GM23248 (cell line): ENCODE measurements around the gene ZNF646. TPM values are rescaled to one million over a fixed set of nuclear protein-coding genes. Genes with fewer than 3 reads are reported as not detected.
A peak's percentile ranks its signal among the peaks of the same experiment; 100 is the strongest.

ENCODE experiments used
- DNase-seq: peaks from one replicate; pipeline ENCODE4 v3.0.0-alpha.2; 2015
- H2AFZ ChIP-seq: fragments of 200-600 bp; sonication (generic); 2 replicates; pipeline ENCODE4 v1.6.1; 2016; ENCODE audit warnings: antibody characterized with exemption
- H3F3A ChIP-seq: fragments of 200-600 bp; sonication (generic); 2 replicates; pipeline ENCODE4 v1.6.1; 2016; ENCODE audit warnings: mild to moderate bottlenecking, antibody characterized with exemption, mixed run types; ENCODE audit not compliant: insufficient read depth
- H3K27ac ChIP-seq: fragments of 200-600 bp; sonication (generic); 2 replicates; pipeline ENCODE4 v1.5.1; 2016; ENCODE audit warnings: mild to moderate bottlenecking
- H3K27me3 ChIP-seq: fragments of 200-600 bp; sonication (generic); replicated peaks from 2 replicates; pipeline ENCODE4 v1.6.1; 2016; ENCODE audit warnings: mild to moderate bottlenecking; ENCODE audit not compliant: insufficient read depth
- H3K36me3 ChIP-seq: fragments of 200-600 bp; sonication (generic); 2 replicates; pipeline ENCODE4 v1.6.1; 2016; ENCODE audit warnings: low read depth, mild to moderate bottlenecking
- H3K4me1 ChIP-seq: fragments of 200-600 bp; sonication (generic); 2 replicates; pipeline ENCODE4 v1.6.1; 2016; ENCODE audit warnings: mild to moderate bottlenecking; ENCODE audit not compliant: insufficient read depth
- H3K4me2 ChIP-seq: fragments of 200-600 bp; sonication (generic); one replicate; pipeline ENCODE4 v1.6.1; 2016; ENCODE audit warnings: mild to moderate bottlenecking; ENCODE audit not compliant: unreplicated experiment
- H3K4me3 ChIP-seq: fragments of 200-600 bp; sonication (generic); 2 replicates; pipeline ENCODE4 v1.5.1; 2016; ENCODE audit warnings: mild to moderate bottlenecking
- H3K79me2 ChIP-seq: fragments of 200-600 bp; sonication (generic); 2 replicates; pipeline ENCODE4 v1.6.1; 2016; ENCODE audit warnings: mild to moderate bottlenecking; ENCODE audit not compliant: insufficient read depth
- H3K9ac ChIP-seq: fragments of 200-600 bp; sonication (generic); 2 replicates; pipeline ENCODE4 v1.6.1; 2016; ENCODE audit warnings: mild to moderate bottlenecking
- H3K9me2 ChIP-seq: fragments of 200-600 bp; sonication (generic); 2 replicates; pipeline ENCODE4 v1.6.1; 2016; ENCODE audit warnings: mixed run types, mild to moderate bottlenecking, moderate library complexity; ENCODE audit not compliant: insufficient read depth
- H3K9me3 ChIP-seq: fragments of 200-600 bp; sonication (generic); one replicate; pipeline ENCODE4 v1.6.1; 2017; ENCODE audit warnings: low read depth
- H4K20me1 ChIP-seq: fragments of 200-600 bp; sonication (generic); 2 replicates; pipeline ENCODE4 v1.6.0; 2016; ENCODE audit not compliant: insufficient read depth
- EZH2 ChIP-seq: fragments of 200-600 bp; sonication (generic); IDR thresholded peaks from 2 replicates; pipeline ENCODE4 v1.6.1; 2018; ENCODE audit warnings: antibody characterized with exemption, mild to moderate bottlenecking; ENCODE audit not compliant: insufficient read depth, poor library complexity, severe bottlenecking
- EZH2phosphoT487 ChIP-seq: fragments of 200-600 bp; sonication (generic); IDR thresholded peaks from 2 replicates; pipeline ENCODE4 v1.6.1; 2018; ENCODE audit warnings: antibody characterized with exemption, moderate library complexity, mild to moderate bottlenecking, low read depth; ENCODE audit not compliant: insufficient read depth
- WGBS, 2 experiments: methylation state at CpG; one replicate each; pipeline ENCODE4 v1.1.6; 2015 to 2017; ENCODE audit warnings: low lambda C conversion rate in 2 of 2, low coverage in 1 of 2; ENCODE audit errors: missing lambda C conversion rate in 2 of 2; 5-methylcytosine and 5-hydroxymethylcytosine counted together
- in situ Hi-C: fragments of 300-500 bp; cut with MboI; formaldehyde crosslinking; loops from 2 replicates; pipeline ENCODE4 v1.15.0; 2020
- polyA plus RNA-seq: library from polyadenylated mRNA; unstranded; fragments of >200 nt; fragmentation: Nextera tagmentation; extraction: Ambion mirVana; gene quantifications from 2 replicates; pipeline ENCODE4 v1.2.1, GENCODE V29; 2016
- total RNA-seq: library from RNA; depleted of rRNA; stranded (reverse); fragments of >200 nt; shearing (Covaris generic); gene quantifications from 2 replicates; pipeline ENCODE4 v1.2.3, GENCODE V29; 2014

The ZNF646 gene
- total and polyA plus RNA-seq, 2 experiments from 2014 or later = 3.5 to 10.6 TPM

GRCh38 chr16:31087481-31087880, 13.3 kb downstream of the ZNF646 start:
- Histone ChIP-seq H3K27me3 (no peaks in the 10 kb centered on the region), H3K36me3 (peaks cover 13% of the 10 kb centered on the region; the same call in 1 of the 2 replicates), H3K9me3 (no peaks in the 10 kb centered on the region), H3K4me2 (no peak overlapping the region), H3K27ac (no peak overlapping the region), H3K79me2 (peaks cover 55% of the 10 kb centered on the region), H3F3A (peaks cover 16% of the 10 kb centered on the region), H3K4me1 (peaks cover 23% of the 10 kb centered on the region), H2AFZ (no peak overlapping the region), H3K4me3 (no peak overlapping the region), H3K9ac (no peak overlapping the region), H3K9me2 (no peaks in the 10 kb centered on the region), H4K20me1 (no peaks in the 10 kb centered on the region)
- in situ Hi-C loops = no loop called here
- no peak for DNase-seq
- 96 to 97% methylated on average over 8 of the region's 8 CpGs for WGBS, 2 experiments
- TF ChIP-seq EZH2phosphoT487 (no peak), EZH2 (no peak)

DNA sequence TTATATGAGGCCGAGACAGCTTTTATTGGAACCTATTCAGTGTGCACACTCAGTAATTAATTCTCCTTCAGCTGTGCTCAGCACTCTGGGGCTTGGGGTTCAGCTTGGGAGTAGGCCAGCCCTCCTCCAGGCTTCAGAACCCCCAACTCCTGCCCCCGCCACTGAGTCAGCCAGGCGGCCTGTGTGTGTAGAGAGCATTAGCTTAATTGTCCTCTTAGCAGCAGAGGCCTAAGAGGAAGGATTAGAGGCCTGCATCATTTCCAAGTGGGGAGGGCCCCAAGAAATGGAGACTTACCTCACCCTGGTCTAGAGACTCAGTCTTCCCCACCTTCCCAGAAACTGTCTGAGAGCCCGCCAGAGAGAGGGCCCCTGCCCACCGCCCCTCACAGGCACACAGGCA, 13.7 kb downstream of the ZNF646 start:
- Histone ChIP-seq H3K27ac (no peak overlapping the region), H2AFZ (no peak overlapping the region), H3K27me3 (no peaks in the 10 kb centered on the region), H3K9me3 (no peaks in the 10 kb centered on the region), H3K79me2 (peaks cover 55% of the 10 kb centered on the region), H3K4me2 (no peak overlapping the region), H3F3A (peaks cover 21% of the 10 kb centered on the region), H4K20me1 (no peaks in the 10 kb centered on the region), H3K4me3 (no peak overlapping the region), H3K9ac (peak overlapping the region; percentile 14; the same call in 1 of the 2 replicates), H3K9me2 (no peaks in the 10 kb centered on the region), H3K36me3 (peaks cover 13% of the 10 kb centered on the region; the same call in 1 of the 2 replicates), H3K4me1 (peaks cover 27% of the 10 kb centered on the region)
- DNase-seq = no peak
- 83 to 96% methylated on average over 5 of the region's 5 CpGs for whole genome bisulfite sequencing, 2 experiments
- TF ChIP-seq EZH2 (no peak), EZH2phosphoT487 (no peak)
- in situ Hi-C loops = no loop called here

GRCh38 chr16:31088459-31089183, 14.4 kb downstream of the ZNF646 start, which contains the start of gene PRSS53:
Gene PRSS53 (minus strand): TSS chr16:31088943. CDS start chr16:31088809, 134 bp downstream.
- no peak within 1 kb of the TSS for H2AFZ ChIP-seq
- DNase-seq = no peak
- no peak within 1 kb of the TSS for H3K4me2 ChIP-seq
- no peaks in the 10 kb centered on the region for H3K27me3 ChIP-seq
- peak within 1 kb of the TSS; percentile 14; the same call in 1 of the 2 replicates for H3K9ac ChIP-seq
- H3K4me1 ChIP-seq = peaks cover 27% of the 10 kb centered on the region
- H3K9me2 ChIP-seq = no peaks in the 10 kb centered on the region
- H3K27ac ChIP-seq = no peak within 1 kb of the TSS
- no peaks in the 10 kb centered on the region for H4K20me1 ChIP-seq
- in situ Hi-C loops = no loop called here
- H3K36me3 ChIP-seq = peaks cover 13% of the 10 kb centered on the region; the same call in 1 of the 2 replicates
- WGBS, 2 experiments = 76 to 81% methylated on average over 15 of the region's 15 CpGs
- H3F3A ChIP-seq = peaks cover 21% of the 10 kb centered on the region
- no peaks in the 10 kb centered on the region for H3K9me3 ChIP-seq
- H3K79me2 ChIP-seq = peaks cover 59% of the 10 kb centered on the region
- H3K4me3 ChIP-seq = no peak within 1 kb of the TSS
- no peak for TF ChIP-seq EZH2phosphoT487
- TF ChIP-seq EZH2 = no peak

- WGBS, 2 experiments = 95 to 97% methylated on average over 8 of the region's 8 CpGs
Measured at GRCh38 chr16:31089199-31089598, 15.0 kb downstream of the ZNF646 start.

More at GRCh38 chr16:31089199-31089598, 15.0 kb downstream of the ZNF646 start:
- Histone ChIP-seq H3K36me3 (peaks cover 13% of the 10 kb centered on the region; the same call in 1 of the 2 replicates), H3K27me3 (no peaks in the 10 kb centered on the region), H3K4me3 (no peak overlapping the region), H3F3A (peaks cover 21% of the 10 kb centered on the region), H3K79me2 (peaks cover 65% of the 10 kb centered on the region), H3K4me2 (no peak overlapping the region), H3K9me3 (no peaks in the 10 kb centered on the region), H3K4me1 (peaks cover 27% of the 10 kb centered on the region), H3K27ac (no peak overlapping the region), H3K9me2 (no peaks in the 10 kb centered on the region), H4K20me1 (no peaks in the 10 kb centered on the region), H2AFZ (no peak overlapping the region), H3K9ac (no peak overlapping the region)
- TF ChIP-seq EZH2phosphoT487 (no peak), EZH2 (no peak)
- in situ Hi-C loops = no loop called here
- DNase-seq = no peak
